Tibial nerve (tissue), 4 donors: ENCODE results near the gene SLC34A1. TPM values are rescaled to one million over a fixed set of nuclear protein-coding genes. Genes with fewer than 3 reads are reported as not detected.
"Not testable (repeated sequence)": the region's sequence is repeated elsewhere in the genome, so short reads cannot be mapped to it uniquely, and the experiment has no call there.

Experiments
- DNase-seq, 2 donors: peaks; one replicate each; pipeline ENCODE4 v3.0.0-alpha.2; 2019; ENCODE audit warnings: low spot score in 2 of 2
- H3K27ac ChIP-seq, 4 donors: fragments of 200-600 bp; sonication (generic) in 3 of 4; one replicate each; pipeline ENCODE4 v1.5.1; 2017 to 2019; ENCODE audit warnings: mild to moderate bottlenecking in 1 of 4
- H3K27me3 ChIP-seq, 2 donors: fragments of 200-600 bp; sonication (generic) in 1 of 2; one replicate each; pipeline versions ENCODE4 v1.5.1 to v1.6.0; 2017 to 2019
- H3K36me3 ChIP-seq, 3 donors: fragments of 200-600 bp; sonication (generic); one replicate each; pipeline ENCODE4 v1.5.1; 2018 to 2019
- H3K4me1 ChIP-seq, 4 donors: fragments of 200-600 bp; sonication (generic) in 3 of 4; one replicate each; pipeline ENCODE4 v1.5.1; 2017 to 2019
- H3K4me3 ChIP-seq, 4 donors: fragments of 200-600 bp; sonication (generic) in 3 of 4; one replicate each; pipeline ENCODE4 v1.5.1; 2017 to 2019; ENCODE audit warnings: mild to moderate bottlenecking in 1 of 4, moderate library complexity in 1 of 4
- H3K9me3 ChIP-seq, 4 donors: fragments of 200-600 bp; sonication (generic) in 3 of 4; one replicate each; pipeline ENCODE4 v1.5.1; 2017 to 2019
- CTCF ChIP-seq, 5 experiments: fragments of 200-600 bp in 3 of 5; fragments of 450-650 bp in 2 of 5; sonication (generic) in 3 of 5; IDR thresholded peaks; one replicate each; pipeline ENCODE4 v1.5.1; 2016 to 2019; ENCODE audit warnings: antibody characterized with exemption in 5 of 5, mild to moderate bottlenecking in 3 of 5, moderate library complexity in 2 of 5
- EP300 ChIP-seq, 2 donors: sonication (generic); formaldehyde crosslinking; IDR thresholded peaks; one replicate each; pipeline ENCODE4 v1.6.1; 2017; ENCODE audit warnings: antibody characterized with exemption in 2 of 2, mild to moderate bottlenecking in 1 of 2
- POLR2A ChIP-seq, 2 donors: fragments of 450-650 bp; IDR thresholded peaks; one replicate each; pipeline ENCODE4 v1.6.1; 2017; ENCODE audit warnings: antibody characterized with exemption in 2 of 2, mild to moderate bottlenecking in 2 of 2, moderate library complexity in 2 of 2
- WGBS, 2 donors: methylation state at CpG; one replicate each; pipeline ENCODE4 v1.1.5; 2018; 5-methylcytosine and 5-hydroxymethylcytosine counted together
- total RNA-seq, 4 donors: library from RNA; depleted of rRNA; stranded (reverse); fragments of >200 nt; gene quantifications; one replicate each; pipeline ENCODE4 v1.1.0, GENCODE V29; 2016

The SLC34A1 gene
- total RNA-seq, 4 donors from 2014 or later: not detected

- H3K4me1 ChIP-seq: no peaks in the 10 kb centered on the region
- no peaks in the 10 kb centered on the region for H3K27me3 ChIP-seq
- H3K27ac ChIP-seq: no peak overlapping the region
- WGBS, 2 donors: 81 to 87% methylated on average over 22 of the region's 22 CpGs
- TF ChIP-seq POLR2A (IDR thresholded peaks at IDR 0.05) (no peak), CTCF (IDR thresholded peaks at IDR 0.05) (no peak), EP300 (IDR thresholded peaks at IDR 0.05) (no peak)
- no peaks in the 10 kb centered on the region for H3K9me3 ChIP-seq
- peaks cover 3 to 92% (median 20%) of the 10 kb centered on the region in 3 donors for H3K36me3 ChIP-seq
- no peak overlapping the region for H3K4me3 ChIP-seq
- no peak for DNase-seq
These were observed 45.8 kb upstream of the SLC34A1 start for GRCh38 chr5:177338251-177339106.

DNA sequence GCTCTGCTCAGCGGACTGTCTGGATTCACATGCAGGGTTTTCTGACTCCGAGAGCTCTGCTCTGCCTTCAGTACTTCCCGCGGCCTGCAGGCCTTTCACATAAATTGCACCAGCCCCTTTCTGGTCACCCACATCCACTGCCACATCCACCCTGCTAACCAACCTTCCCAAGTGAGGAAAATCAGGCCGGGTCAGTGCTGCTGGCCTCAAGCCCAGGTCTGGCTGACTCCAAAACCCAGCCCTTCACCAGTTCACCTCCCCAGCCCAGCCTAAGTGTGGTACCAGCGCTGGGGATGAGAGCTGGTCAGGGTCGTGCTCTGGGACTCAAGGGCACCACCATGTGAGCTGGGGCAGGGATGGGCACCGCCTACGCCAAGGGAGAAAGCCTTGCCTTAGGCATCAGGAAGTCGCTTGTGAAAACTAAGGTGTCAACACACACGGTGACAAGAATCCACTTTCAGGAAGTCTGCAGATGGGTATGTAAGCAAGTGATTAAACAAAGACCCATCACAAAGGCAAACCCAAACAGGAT, 45.1 kb upstream of the SLC34A1 start:
- no peak overlapping the region for H3K27ac ChIP-seq
- H3K4me3 ChIP-seq: no peak overlapping the region
- H3K27me3 ChIP-seq: no peaks in the 10 kb centered on the region
- no peak for DNase-seq
- no peaks in the 10 kb centered on the region for H3K4me1 ChIP-seq
- no peaks in the 10 kb centered on the region for H3K9me3 ChIP-seq
- WGBS, 2 donors: 74 to 79% methylated on average over 11 of the region's 11 CpGs
- TF ChIP-seq EP300 (IDR thresholded peaks at IDR 0.05) (no peak), POLR2A (IDR thresholded peaks at IDR 0.05) (no peak), CTCF (IDR thresholded peaks at IDR 0.05) (no peak)
- H3K36me3 ChIP-seq: peaks cover 0 to 85% (median 14%) of the 10 kb centered on the region in 3 donors

GRCh38 chr5:177343000-177343399, 41.2 kb upstream of the SLC34A1 start:
- WGBS, 2 donors: 92 to 94% methylated on average over 14 of the region's 14 CpGs
- DNase-seq, H3K27me3 ChIP-seq, H3K9me3 ChIP-seq, H3K4me3 ChIP-seq, H3K27ac ChIP-seq: not testable (repeated sequence)
- Histone ChIP-seq H3K36me3 (peaks cover 0 to 72% (median 0%) of the 10 kb centered on the region in 3 donors), H3K4me1 (peaks cover 0 to 25% (median 0%) of the 10 kb centered on the region in 4 donors)

GRCh38 chr5:177343777-177344176, 40.5 kb upstream of the SLC34A1 start:
- Histone ChIP-seq H3K27ac (no peak overlapping the region), H3K9me3 (no peaks in the 10 kb centered on the region), H3K4me1 (peaks cover 0 to 29% (median 0%) of the 10 kb centered on the region in 4 donors), H3K36me3 (peaks cover 0 to 64% (median 0%) of the 10 kb centered on the region in 3 donors), H3K27me3 (no peaks in the 10 kb centered on the region), H3K4me3 (no peak overlapping the region)
- no peak for TF ChIP-seq EP300 (IDR thresholded peaks at IDR 0.05)
- TF ChIP-seq CTCF (IDR thresholded peaks at IDR 0.05): no peak
- TF ChIP-seq POLR2A (IDR thresholded peaks at IDR 0.05): no peak
- no peak for DNase-seq
- WGBS, 2 donors: 97 to 98% methylated on average over 6 of the region's 6 CpGs

- Histone ChIP-seq H3K27me3 (no peaks in the 10 kb centered on the region), H3K9me3 (no peaks in the 10 kb centered on the region), H3K4me3 (no peak overlapping the region), H3K4me1 (peaks cover 0 to 40% (median 6%) of the 10 kb centered on the region in 4 donors), H3K36me3 (peaks cover 0 to 64% (median 0%) of the 10 kb centered on the region in 3 donors), H3K27ac (no peak overlapping the region)
- WGBS, 2 donors: 95 to 97% methylated on average over 6 of the region's 6 CpGs
- TF ChIP-seq POLR2A (IDR thresholded peaks at IDR 0.05): no peak
- no peak for TF ChIP-seq CTCF (IDR thresholded peaks at IDR 0.05)
- TF ChIP-seq EP300 (IDR thresholded peaks at IDR 0.05): no peak
- no peak for DNase-seq
These were observed 39.3 kb upstream of the SLC34A1 start for GRCh38 chr5:177344891-177345290.
